Forelimb muscle (tissue), 1 donor: ENCODE data around the gene IBA57. TPM values are rescaled to one million over a fixed set of nuclear protein-coding genes. Genes with fewer than 3 reads are reported as not detected.
A peak's percentile ranks its signal among the peaks of the same experiment; 100 is the strongest.

Experiments used
- DNase-seq: peaks from one replicate; pipeline ENCODE4 v3.0.0-alpha.2; 2013; ENCODE audit warnings: low read depth
- polyA plus RNA-seq: library from polyadenylated mRNA; unstranded; fragments of 120-200 nt; gene quantifications from one replicate; pipeline ENCODE4 v1.2.1, GENCODE V29; 2013; ENCODE audit not compliant: insufficient read length

IBA57 gene
- polyA plus RNA-seq: 4.4 TPM

DNA sequence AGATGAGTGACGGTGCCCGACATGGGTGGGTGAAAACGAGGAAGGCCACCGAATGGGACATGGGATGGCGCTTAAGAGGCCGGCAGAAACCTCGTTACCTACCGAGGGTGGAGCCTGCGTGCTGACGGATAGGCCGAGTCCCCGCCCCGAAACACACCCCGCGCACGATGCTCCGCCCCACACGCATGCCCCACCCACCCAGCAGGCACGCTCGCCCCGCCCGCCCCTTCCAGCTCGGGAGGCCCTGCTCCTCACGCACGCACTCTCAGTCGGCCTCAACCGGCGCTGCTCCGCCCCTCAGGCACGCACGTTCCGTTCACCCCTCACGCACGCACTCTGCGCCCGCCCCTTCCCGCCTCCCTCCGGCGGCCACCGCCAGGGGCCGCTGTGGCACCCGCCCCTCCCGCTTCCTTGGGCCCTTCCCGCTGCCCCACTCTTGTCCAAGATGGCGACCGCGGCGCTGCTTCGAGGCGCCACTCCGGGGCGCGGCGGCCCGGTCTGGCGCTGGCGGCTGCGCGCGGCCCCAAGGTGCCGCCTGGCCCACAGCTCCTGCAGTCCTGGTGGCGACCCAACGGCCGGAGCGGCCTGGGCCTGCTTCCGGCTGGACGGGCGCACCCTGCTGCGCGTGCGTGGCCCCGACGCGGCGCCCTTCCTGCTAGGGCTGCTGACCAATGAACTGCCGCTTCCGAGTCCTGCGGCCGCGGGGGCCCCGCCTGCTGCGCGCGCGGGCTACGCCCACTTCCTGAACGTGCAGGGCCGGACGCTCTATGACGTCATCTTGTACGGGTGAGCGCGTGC is at the start of gene IBA57:
Gene IBA57 (plus strand): TSS at position 433 of the 798 bp plus-strand sequence. CDS start 13 bp downstream, at position 446.
- peak; percentile 91 for DNase-seq

DNA sequence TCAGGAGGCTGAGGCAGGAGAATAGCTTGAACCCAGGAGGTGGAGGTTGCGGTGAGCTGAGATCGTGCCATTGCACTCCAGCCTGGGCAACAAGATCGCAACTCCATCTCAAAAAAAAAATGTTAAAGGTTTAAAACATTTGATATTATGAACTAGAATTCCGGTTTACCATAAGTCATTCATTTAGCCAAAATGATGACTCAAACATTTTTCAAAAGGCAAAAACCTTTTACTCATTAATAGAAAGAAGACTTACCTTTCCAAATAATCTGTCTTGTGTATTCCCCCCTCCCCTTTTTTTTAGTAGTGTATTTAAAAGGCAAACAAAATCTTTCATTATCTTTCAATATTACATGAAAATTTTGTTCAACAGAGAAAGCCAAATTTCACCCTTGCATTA is 48.3 kb upstream of the IBA57 start:
- DNase-seq: no peak

- no peak for DNase-seq
Observed at GRCh38 chr1:228118040-228118439, 47.6 kb upstream of the IBA57 start.

DNA sequence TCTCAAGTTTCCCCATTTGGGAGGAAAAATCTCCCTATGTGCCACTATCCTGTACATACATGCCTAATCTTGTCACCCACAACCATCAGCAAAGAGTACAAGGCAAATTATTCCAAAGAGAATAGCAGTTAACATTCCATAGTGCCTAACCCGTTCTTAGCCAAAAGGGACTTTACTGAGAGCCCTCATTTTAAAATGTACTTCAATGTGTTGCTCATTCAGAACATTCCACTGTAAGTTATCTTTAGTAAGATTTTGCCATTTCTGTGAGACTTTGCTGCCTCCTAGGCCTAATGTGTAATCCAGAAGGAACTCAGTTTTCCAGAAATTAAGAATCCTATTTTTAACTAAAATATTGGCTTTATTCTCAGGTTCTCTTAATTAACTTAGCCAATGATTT is 45.3 kb upstream of the IBA57 start:
- no peak for DNase-seq

- no peak for DNase-seq
Observed at GRCh38 chr1:228120857-228121489, 44.6 kb upstream of the IBA57 start.

DNA sequence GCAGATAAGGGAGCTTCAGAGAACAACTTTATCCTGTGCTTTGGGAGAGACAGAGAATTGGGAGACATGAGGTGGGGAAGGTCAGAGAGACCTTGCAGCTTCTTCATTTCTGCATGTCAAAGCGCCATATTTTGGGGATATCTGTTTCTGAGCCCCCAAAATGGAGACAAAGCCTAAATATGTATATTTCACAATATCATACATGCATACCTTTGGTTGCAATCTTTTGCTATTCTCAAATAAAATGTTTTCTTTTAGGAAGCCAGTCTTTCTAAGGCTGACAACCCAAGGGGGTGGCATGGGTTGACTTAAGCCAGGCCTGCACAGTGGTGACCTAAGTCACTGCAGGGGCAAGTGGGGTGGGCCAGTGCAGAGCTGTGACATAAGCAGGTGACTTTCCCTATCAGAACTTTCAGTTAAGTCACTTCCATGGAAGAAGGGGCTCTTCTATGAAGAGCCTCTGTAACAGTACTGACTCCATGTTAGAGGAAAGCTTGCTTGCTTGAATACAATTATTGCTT is 42.6 kb upstream of the IBA57 start:
- no peak for DNase-seq

DNA sequence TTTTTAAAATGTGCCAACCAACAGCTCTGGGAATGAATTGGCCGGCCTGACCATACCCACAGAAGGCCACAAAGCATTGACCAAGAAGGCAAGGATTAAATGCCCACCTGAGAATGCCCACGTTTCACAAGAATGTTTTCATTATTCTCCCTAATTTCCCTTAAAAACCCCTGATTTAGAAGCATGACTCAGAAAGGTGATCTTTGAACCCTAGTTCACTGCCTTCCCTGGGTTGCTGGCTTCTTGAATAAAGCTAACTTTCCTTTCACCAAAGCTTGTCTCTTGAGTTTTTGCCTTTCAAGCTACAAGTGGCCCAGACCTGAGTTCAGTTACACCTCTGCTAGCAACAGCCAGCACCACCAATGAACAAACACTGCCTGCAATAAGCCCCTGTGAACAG is 42.1 kb upstream of the IBA57 start:
- no peak for DNase-seq

GRCh38 chr1:228125185-228125584 is 40.4 kb upstream of the IBA57 start:
- no peak for DNase-seq

GRCh38 chr1:228131766-228132165 is 33.8 kb upstream of the IBA57 start:
- DNase-seq: no peak

GRCh38 chr1:228134591-228134990 is 31.0 kb upstream of the IBA57 start:
- DNase-seq: no peak

GRCh38 chr1:228136901-228137300 is 28.7 kb upstream of the IBA57 start:
- no peak for DNase-seq

DNA sequence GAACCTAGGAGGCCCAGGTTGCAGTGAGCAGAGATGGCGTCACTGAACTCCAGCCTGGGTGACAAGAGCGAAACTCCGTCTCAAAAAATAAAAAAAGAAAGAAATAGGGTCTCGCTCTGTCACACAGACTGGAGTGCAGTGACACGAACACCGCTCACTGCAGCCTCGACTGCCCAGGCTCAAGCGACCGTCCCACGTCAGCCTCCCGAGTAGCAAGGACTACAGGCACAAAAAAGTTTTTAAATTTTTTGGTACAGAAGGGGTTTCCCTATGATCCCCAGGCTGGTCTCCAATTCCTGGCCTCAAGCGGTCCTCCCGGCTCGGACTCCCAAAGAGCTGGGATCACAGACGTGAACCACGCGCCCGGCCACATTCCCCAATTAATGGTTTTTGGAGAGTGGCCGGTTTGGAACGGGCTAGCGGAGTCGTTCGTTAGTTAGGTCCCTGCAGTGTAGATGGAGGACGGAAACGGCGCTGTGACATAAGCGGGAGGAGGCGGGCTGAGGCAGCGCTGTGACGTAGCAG is 26.1 kb upstream of the IBA57 start:
- DNase-seq: no peak

DNA sequence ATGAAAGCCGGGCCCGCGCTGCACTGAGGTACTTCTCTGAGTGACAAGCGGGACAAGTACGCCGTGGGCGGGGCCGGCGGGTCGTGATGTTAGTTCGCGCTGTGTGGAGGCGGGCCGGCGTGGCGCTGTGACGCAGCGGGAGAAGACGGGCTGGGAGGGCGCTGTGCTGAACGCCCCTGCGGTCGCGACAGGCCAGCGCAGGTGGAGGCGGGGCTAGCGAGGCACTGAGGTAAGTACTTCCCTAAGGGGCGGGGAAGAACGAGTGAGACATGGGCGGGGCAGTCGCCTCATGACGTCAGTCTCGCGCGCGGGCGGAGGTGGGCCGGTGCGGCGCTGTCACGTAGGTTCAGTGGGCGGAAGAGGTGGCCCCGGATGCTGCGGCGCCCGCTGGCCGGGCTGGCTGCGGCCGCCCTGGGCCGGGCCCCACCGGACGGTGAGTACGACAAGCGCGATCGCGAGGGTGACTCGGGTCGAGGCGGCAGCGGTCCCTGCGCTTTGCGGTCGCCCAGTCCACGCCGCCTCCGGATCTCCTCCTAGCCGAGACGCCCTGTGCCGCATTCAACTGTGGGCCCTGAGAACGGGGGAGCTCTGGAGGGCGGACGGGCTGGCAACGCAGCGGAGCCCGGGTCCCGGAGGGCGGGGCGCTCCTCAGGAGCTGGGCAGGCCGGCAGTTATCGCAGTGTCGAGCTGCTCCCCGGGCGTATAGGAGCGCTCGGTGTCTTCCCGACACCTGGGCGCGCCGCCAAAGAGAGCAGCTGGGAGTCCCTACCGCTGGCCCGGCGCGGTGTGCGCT is 25.5 kb upstream of the IBA57 start, which contains the start of gene GUK1:
Gene GUK1 (plus strand): TSS at position 349 of the 793 bp plus-strand sequence. CDS start 24 bp downstream, at position 373.
- DNase-seq: peak; percentile 80

DNA sequence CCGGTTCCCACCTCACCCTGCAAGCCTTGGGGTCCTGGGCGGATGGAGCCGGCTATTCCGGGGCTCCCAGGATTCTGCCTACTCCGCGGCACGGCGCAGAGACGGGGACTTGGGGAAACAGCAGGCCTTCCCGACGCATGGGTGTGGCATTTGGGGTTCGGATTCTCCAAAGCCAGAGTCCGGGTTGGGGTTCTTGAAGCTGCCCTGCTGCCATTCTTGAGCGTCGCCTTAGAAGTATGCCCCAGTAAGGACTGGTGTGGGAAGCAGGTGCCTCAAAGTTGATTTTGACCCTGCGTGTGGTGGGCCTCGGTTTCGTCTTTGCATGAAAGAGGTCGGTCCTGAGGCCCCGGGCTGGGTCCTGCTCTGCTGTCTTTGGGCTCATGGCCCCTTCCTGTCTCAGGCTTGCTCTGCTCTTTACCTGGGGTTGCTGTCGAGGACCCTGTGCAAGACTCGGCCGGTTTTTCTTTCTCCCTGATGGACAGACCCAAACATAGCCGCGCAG is 24.8 kb upstream of the IBA57 start:
- no peak for DNase-seq

- no peak for DNase-seq
Observed at GRCh38 chr1:228141226-228142044, 24.2 kb upstream of the IBA57 start.

- DNase-seq: no peak
Observed at GRCh38 chr1:228142155-228142691, 23.4 kb upstream of the IBA57 start.

DNA sequence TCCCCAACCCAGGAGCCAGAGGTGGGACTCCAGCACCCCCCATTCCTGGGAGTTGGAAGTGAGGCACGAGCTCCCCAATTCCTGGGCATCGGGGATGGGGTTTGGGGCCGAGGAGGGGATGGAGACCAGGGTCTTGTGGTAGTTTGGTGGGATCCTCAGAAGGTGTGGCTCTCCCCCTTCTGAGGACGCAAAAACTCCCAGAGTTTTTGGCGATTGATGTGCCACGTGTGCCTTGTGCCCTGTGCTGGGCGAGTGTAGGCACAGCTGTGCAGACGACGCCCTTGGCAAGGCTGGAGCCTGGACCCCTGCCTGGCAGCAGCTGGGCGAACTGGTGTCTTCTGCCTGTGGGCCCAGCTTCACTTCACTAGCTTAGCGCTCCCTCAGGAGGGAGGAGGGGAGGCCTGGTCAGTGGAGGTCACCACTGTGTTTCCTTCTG is 22.9 kb upstream of the IBA57 start:
- no peak for DNase-seq

DNA sequence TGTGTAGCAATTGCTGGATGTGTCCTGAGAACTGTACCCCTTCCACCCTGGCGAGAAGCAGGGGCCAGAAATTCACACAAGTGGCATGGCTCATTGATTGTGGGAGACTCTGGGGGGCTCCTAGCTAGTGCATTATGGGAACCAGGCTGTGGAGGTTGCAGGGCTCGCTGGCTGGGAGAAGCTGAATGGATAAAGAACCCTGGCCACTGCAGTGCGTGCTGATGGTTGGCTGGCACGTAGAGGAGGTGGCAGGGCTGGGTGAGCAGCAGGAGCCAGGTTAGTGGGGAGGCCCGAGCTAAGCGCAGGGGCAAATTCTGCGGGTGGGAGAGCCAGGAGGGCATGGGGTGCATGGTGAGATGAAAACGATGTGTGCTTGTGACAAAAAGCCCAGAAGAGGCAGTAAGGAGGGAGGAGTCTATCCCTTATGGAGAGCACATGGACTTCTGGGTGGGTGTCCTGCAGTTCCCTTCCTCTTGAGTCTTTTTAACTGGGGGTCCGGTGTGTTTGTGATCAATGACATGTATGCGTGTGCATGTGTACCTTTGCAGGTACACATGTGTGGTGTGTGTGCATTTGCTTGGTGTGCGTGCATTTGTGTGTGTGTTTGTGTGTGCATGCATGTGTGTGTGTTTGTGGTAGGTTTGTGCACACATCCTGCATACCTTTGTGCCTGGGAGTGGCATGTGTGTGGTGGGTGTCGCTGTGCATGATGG is 22.0 kb upstream of the IBA57 start:
- no peak for DNase-seq

DNA sequence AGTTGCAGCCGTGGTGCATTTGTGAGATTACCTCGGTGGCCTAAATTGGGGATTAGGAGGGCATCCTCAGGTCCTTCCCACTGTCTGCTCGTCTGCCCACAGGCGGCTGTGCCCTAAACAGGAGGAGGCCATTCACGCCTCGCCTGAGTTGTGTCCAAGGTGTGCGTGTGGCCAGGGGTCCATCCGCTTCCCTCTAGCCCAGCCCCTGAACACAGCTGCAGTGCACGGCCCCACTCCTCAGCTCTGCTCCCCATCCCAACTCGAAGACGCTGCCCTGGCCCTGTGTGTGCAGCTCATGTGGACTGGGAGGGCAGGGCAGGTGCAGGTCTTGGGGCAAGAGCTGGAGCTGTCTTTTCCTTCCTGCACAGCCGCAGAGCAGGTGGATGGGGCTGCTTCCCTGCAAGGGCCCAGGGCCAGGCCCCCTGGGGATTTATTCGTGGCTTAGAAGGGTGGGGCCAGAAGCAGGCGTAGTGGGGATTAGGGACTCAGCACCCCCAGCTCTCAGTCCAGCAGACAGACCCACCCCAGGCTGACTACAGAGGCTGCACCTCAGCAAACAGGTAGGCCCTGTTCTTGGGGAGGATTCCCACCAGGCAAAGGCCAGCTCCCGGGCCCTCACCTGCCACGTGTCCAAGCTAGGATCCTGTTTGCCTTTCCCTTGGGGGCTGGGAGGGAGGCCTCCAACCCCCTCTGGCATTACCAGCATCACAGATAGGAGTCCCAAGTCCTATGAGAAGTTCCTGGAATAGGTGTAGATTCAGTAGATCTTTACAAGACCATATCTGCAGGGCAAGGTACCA is 21.2 kb upstream of the IBA57 start:
- no peak for DNase-seq
